Measurements from ENCODE around the gene LCE3D.

DNA sequence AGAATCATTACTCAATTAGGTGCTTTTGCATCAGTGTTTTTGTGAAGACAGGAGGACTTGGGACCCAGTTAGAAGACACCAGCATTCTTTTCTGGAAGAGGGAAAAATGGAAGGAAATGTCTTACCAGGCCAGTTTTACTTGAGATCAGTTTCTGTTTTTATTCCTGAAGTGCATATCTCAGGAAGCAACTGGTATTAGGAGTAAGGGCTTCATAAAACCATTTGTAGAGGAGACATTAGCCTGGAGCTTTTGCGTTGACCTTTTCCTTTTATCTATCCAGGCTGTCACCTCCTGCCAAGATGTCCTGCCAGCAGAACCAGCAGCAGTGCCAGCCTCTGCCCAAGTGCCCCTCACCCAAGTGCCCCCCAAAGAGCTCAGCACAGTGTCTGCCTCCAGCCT lies 33.2 kb upstream of the LCE3D start, which contains the start of gene LCE3B:
- TF ChIP-seq, protein P1, sequence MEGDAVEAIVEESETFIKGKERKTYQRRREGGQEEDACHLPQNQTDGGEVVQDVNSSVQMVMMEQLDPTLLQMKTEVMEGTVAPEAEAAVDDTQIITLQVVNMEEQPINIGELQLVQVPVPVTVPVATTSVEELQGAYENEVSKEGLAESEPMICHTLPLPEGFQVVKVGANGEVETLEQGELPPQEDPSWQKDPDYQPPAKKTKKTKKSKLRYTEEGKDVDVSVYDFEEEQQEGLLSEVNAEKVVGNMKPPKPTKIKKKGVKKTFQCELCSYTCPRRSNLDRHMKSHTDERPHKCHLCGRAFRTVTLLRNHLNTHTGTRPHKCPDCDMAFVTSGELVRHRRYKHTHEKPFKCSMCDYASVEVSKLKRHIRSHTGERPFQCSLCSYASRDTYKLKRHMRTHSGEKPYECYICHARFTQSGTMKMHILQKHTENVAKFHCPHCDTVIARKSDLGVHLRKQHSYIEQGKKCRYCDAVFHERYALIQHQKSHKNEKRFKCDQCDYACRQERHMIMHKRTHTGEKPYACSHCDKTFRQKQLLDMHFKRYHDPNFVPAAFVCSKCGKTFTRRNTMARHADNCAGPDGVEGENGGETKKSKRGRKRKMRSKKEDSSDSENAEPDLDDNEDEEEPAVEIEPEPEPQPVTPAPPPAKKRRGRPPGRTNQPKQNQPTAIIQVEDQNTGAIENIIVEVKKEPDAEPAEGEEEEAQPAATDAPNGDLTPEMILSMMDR (IDR thresholded peaks at IDR 0.05), result no peak
- TF ChIP-seq POLR2A (IDR thresholded peaks at IDR 0.05), result no peak
- TF ChIP-seq POLR2AphosphoS5 (IDR thresholded peaks at IDR 0.05), result no peak
- TF ChIP-seq EP300 (IDR thresholded peaks at IDR 0.05), result no peak

Data from suprapubic skin (tissue), 4 donors.